NCI-H82 treated with DMSO at 0.1 percent for 48 hours (cell line): Measurements from ENCODE around the gene SEPHS1.

ENCODE experiments used
- DNase-seq: peaks from one replicate; lab custom pipeline; 2025; ENCODE audit not compliant: unreplicated experiment; lab: John Stamatoyannopoulos, UW

SEPHS1 gene

GRCh38 chr10:13328613-13329012, 19.5 kb downstream of the SEPHS1 start:
- DNase-seq: no peak

GRCh38 chr10:13328126-13328525, 20.0 kb downstream of the SEPHS1 start:
- no peak for DNase-seq

- DNase-seq: no peak
These were observed 20.6 kb downstream of the SEPHS1 start for GRCh38 chr10:13327534-13327933.

GRCh38 chr10:13322615-13323148, 25.4 kb downstream of the SEPHS1 start:
- DNase-seq: no peak

- no peak for DNase-seq
These were observed 26.5 kb downstream of the SEPHS1 start for GRCh38 chr10:13321576-13321975.

- DNase-seq: no peak
These were observed 28.9 kb downstream of the SEPHS1 start for GRCh38 chr10:13319166-13319565.

GRCh38 chr10:13317474-13317873, 30.6 kb downstream of the SEPHS1 start:
- no peak for DNase-seq

GRCh38 chr10:13316635-13317311, 31.3 kb downstream of the SEPHS1 start:
- DNase-seq: no peak

- no peak for DNase-seq
These were observed 32.7 kb downstream of the SEPHS1 start for GRCh38 chr10:13315361-13315760.

- no peak for DNase-seq
These were observed 36.9 kb downstream of the SEPHS1 start for GRCh38 chr10:13311177-13311575.

- DNase-seq: peak; percentile 6
These were observed 37.4 kb downstream of the SEPHS1 start for GRCh38 chr10:13310518-13311176.

- no peak for DNase-seq
These were observed 38.3 kb downstream of the SEPHS1 start for GRCh38 chr10:13309792-13310191.

GRCh38 chr10:13308096-13308495, 40.0 kb downstream of the SEPHS1 start:
- DNase-seq: no peak

- DNase-seq: no peak
These were observed 42.0 kb downstream of the SEPHS1 start for GRCh38 chr10:13306103-13306502.

GRCh38 chr10:13302821-13303555, 45.1 kb downstream of the SEPHS1 start:
- DNase-seq: no peak

GRCh38 chr10:13299437-13300287, 48.4 kb downstream of the SEPHS1 start, which contains the start of gene PHYH:
Gene PHYH, minus strand, starts transcription at chr10:13300064. Its CDS starts 22 bp downstream, at chr10:13300042.
- DNase-seq: no peak

- DNase-seq: no peak
These were observed 49.2 kb downstream of the SEPHS1 start for GRCh38 chr10:13298748-13299436.

GRCh38 chr10:13296476-13296875, 51.6 kb downstream of the SEPHS1 start:
- no peak for DNase-seq

GRCh38 chr10:13294784-13295183, 53.3 kb downstream of the SEPHS1 start:
- no peak for DNase-seq
